OCI-LY1 (cell line): ENCODE measurements around the gene KLHDC4.

ENCODE experiments used
- CTCF ChIP-seq: fragments of 200-600 bp; sonication (generic), shearing (Covaris generic); IDR thresholded peaks from 2 replicates; pipeline ENCODE4 v1.5.1; 2017; ENCODE audit warnings: mild to moderate bottlenecking, antibody characterized with exemption, low read length, moderate library complexity, mixed read lengths
- EZH2 ChIP-seq: fragments of 200-600 bp; sonication (generic), shearing (Covaris generic); IDR thresholded peaks from 2 replicates; pipeline ENCODE4 v1.8.0; 2017; ENCODE audit warnings: borderline replicate concordance, mixed run types, mild to moderate bottlenecking, antibody characterized with exemption, low read length, moderate library complexity, mixed read lengths

- TF ChIP-seq CTCF (no peak), EZH2 (no peak)
These were observed 62.7 kb downstream of the KLHDC4 start for GRCh38 chr16:87703071-87703470.
